DMS153 (cell line): ENCODE measurements around the gene NKD1.

Experiments
- DNase-seq: peaks from one replicate; lab custom pipeline; 2025; lab: John Stamatoyannopoulos, UW

NKD1 gene

DNA sequence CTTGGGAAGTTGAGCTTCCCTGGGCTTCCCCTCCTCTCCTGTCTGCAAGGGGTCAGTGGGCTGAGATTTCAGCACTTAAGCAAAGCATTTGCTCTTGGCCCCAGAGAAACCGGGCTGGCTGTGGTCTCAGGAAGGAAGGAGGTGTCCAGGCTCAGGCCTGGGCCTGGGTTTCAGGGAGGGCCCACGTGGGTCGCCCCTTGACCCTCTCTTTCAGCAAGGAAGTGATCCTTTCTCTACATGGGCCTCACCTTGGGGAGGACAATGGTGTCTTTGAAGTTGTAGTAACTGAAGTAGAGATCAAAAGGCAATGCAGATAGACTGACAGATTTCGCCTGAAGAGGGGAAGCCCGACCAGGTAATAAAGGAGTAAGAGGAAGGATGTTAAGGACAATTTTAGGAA lies 147.9 kb downstream of the NKD1 start:
- no peak for DNase-seq

- no peak for DNase-seq
These were observed 148.6 kb downstream of the NKD1 start for GRCh38 chr16:50696575-50697420.

GRCh38 chr16:50697421-50697715 lies 149.2 kb downstream of the NKD1 start:
- no peak for DNase-seq

DNA sequence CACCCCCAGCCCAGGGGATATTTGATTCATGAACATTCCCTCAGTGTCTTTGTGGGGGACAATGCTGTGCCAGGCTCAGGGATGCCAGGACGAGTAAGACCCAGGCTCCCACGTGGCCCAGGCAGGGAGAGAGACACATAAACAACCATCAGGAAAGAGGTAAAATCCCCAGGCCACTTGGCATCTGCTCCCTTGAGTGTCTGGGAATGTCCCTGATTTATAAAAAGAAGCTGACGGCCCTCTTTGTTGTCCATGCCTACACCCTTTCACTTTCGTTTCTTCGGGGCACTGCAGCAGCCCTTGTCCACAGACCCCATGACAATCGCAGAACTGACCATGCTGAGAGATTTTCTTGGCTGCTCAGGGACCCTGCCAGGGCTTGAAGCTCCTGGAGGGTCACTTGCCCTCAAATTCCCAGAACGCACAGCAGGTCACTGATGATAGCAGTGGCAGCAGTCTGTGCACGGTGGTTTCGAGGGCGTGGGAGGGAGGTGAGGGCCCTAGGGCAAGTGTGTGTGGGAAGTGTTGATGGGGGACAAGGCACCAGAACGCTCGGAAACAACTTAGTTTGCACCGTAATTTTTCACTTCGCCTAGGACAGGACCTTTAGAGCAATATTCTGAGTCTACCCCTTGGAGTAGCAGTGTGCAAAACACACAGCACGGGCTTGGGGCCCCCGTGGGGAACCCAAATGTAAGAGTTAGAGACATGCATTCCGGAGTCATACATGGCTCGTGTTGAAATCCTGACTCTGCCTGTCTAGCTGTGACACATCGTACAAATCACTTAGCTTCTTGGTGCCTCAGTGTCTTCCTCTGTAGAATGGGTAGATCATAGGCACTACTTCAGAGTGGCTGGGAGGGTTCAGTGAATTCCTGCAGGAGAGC lies 149.9 kb downstream of the NKD1 start:
- no peak for DNase-seq
